NCI-H82 treated with DMSO at 0.1 percent for 48 hours (cell line): ENCODE data around the gene TNNI2.
A peak's percentile ranks its signal among the peaks of the same experiment; 100 is the strongest.
"Not testable (repeated sequence)": the region's sequence is repeated elsewhere in the genome, so short reads cannot be mapped to it uniquely, and the experiment has no call there.

Experiments used
- DNase-seq: peaks from one replicate; lab custom pipeline; 2025; ENCODE audit not compliant: unreplicated experiment; lab: John Stamatoyannopoulos, UW

Gene TNNI2

DNA sequence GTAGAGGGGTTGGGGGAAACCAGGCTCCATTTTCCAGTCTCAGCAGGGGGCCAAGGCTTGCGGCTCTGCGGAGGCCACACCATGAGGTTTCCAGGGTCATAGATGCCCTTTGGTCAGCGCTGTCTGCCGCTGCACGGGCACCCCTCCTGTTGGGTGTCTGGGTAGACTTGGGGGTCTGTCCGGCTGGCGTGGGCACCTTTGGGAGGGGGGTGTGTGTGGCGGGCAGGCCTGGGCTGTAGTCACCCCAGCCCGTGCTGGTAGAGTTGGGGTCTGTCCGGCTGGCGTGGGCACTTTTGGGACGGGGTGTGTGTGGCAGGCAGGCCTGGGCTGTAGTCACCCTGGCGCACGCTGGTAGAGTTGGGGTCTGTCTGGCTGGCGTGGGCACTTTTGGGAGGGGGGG, 32.8 kb downstream of the TNNI2 start:
- DNase-seq: no peak

DNA sequence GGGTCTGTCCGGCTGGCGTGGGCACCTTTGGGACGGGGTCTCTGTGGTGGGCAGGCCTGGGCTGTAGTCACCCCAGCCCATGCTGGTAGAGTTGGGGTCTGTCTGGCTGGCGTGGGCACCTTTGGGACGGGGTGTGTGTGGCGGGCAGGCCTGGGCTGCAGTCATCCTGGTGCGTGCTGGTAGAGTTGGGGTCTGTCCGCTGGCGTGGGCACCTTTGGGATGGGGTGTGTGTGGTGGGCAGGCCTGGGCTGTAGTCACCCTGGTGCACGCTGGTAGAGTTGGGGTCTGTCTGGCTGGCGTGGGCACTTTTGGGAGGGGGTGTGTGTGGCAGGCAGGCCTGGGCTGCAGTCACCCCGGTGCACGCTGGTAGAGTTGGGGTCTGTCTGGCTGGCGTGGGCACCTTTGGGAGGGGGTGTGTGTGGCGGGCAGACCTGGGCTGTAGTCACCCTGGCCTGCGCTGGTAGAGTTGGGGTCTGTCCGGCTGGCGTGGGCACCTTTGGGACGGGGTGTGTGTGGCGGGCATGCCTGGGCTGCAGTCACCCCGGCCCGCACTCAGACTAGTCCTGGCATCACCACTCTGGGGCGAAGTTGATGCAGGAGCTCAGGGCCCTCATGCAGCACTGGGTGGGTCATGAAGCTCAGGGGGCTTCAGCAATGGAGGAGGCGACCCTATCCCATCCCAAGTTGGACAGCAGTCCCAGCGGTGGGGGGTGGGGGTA, 33.6 kb downstream of the TNNI2 start:
- no peak for DNase-seq

DNA sequence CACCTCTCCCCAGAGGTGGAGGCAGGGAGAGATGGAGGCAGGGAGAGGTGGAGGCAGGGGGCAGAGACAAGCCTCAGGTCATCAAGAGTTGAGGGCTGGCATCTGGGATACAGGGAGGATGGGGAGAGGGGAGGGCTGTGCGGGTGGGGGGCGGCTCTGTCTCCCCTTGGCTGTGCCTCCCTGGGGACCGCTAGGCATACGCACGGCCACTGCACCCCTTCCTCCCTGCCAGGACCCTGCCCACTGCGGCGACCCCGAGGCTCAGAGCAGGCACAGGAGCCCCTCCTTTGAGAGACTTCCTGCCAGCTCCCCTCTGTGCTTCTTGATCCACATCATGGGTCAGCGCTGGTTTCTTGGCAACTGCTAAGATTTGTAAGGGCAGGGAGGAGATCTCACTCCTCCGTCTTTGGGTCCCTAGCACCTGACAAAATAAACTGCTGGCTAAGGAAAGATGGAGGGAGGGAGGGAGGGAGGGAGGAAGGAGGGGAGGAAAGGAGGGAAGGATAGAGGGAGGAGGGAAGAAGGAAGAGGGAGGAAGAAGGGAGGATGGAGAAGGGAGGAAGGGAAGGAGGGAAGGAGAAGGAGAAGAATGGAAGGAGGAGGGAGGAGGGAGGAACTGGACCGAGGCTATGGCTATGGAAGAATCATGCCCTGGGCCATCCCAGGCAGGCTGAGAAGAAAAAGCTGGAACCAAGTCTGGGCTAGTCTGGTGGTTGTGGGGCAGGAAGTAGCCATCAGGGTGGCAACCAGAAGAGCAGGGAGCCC, 34.4 kb downstream of the TNNI2 start:
- no peak for DNase-seq

GRCh38 chr11:1873813-1874150, 35.0 kb downstream of the TNNI2 start:
- not testable (repeated sequence) for DNase-seq

DNA sequence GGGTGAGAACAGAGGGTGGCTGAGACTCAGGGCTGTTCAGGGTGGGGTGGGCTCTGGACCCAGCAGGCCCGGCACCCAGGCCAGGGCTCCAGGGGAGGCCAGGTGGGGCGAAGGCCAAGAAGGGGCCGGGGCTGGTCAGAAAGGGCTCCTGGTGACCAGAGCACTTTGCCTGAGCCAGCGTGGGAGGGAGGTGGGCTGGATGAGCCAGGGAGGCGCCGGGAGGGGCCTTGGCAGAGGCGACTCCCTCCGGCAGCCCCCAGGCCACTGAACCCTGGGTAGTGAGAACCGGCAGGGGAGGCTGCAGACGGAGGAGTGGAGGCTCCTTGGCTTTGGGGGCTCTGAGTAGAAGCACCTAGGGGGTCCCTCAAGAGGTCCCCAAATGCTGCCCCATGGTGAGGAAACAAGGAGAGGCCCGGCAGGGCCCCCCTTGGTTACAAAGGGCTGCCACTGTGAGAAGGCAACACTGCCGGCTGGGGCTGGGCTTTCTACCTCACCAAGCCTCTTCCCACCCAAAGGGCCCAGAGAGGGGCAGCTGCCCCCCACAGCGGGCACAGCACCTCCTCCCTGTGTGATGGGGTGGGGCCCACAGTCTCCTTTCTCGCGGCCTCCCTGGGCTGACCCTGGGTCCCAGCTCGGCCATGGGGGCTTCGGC, 35.8 kb downstream of the TNNI2 start:
- DNase-seq: not testable (repeated sequence)

DNA sequence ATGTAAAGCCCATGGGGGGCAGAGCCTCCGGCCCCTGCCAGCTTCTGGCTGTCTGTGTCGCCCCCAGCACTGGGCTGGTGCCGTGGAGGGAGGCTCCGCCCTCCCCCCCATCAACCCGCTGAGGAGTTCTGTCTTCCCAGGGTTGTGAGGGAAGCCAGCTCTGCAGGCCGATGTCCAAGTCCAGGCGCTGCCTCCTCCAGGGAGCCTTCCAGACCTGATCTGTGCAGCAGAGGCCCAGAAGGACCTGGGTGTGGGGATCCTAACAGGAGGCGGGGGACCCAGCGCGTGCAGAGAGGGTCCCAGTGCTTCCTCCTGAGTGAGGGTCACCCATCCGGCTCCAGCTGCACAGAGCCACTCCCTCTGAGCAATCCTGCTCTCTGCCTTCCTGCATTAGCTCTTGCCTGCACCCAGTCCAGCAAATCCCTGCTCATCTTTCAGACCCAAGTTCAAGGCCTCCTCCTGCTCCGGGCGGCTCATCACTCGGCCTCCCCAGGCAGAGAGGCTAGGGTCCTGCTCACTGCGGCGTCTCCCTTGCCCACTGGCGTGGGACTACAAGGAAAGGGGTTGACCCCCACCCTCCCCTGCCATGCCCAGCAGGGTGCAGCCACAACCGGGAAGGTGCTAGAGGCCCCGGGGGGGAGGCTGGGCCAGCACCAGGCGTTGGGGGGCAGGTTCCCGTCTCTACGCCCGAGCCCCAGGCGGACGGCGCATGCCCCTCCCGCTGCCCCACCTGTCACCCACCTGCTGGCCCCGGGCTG, 36.5 kb downstream of the TNNI2 start:
- no peak for DNase-seq

GRCh38 chr11:1875851-1876301, 37.1 kb downstream of the TNNI2 start:
- DNase-seq: not testable (repeated sequence)

DNA sequence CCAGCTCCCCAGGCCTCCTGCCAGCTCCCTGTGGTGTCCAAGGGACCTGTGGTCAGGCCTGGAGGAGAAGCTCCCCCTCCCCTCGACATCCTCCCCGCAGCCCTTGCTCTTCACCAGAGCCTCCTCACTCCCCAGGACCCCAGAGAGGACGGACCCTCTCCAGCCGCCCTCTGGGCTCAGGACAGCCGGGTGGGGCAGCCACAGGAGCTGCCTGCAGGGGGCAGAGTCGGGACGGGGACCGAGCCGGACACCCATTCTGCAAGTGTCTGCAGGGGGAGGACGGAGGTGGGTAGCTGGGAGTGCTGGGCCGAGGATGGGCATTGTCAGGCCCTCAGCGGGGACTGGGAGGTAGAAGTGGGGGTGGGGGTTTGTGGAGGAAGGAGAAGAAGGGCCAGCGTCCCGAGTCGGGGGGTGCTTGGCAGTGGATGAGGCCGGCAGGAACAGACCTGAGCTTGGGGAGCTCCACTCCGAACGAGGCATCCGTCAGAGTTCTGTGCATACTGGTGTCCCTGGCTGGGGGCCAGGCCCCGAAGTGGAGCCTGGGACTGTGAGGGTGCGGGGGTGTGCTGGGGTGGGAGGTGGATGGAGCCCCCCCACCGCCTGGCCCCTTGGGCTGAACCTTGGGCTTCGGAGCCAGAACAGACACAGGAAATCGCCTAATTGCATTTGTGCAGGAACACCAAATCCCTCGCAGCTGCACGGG, 37.7 kb downstream of the TNNI2 start:
- no peak for DNase-seq

DNA sequence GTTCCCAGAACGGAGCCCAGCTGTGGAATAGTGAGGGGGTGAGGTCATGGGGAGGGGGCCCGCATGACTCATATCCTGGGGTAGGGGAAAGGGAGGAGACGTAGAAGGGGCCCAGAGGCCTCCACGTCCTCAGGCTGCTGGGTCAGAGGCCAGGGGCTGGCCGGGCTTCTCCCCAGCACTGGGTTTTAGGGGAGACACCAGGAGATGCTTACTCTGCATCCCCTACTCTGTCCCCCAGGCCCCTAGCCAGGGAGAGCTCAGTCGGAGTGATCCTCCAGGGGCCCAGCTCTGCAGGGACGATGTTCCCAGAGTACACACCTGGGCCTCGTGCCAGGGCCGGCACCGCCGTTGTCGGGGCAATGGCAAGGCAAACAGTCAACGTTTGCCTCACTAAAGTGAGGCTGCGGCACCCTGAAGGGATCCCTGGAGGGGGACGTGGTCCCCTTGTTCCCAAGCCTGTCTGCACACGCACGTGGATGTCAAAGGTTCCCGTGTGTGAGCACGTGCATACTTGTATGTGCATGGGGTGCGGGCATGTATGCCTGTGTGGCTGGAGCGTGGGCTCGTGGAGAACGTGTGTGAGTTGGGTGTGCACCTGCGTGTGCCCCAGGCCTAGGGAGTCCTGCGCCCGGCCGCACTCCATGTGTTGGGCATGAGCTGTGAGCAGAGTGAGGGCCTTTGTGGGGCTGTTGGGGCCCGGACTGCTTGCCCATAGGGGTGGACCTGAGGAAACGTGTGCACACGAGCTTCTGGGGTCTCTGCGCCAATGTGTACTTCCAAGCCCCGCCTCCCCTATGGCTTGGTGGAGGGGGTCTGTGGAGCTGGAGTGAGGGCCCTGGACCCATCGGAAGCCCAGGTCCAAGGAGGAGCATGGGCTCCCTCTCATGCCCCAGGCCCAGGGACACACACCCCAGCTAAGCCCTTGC, 38.7 kb downstream of the TNNI2 start:
- DNase-seq: no peak

DNA sequence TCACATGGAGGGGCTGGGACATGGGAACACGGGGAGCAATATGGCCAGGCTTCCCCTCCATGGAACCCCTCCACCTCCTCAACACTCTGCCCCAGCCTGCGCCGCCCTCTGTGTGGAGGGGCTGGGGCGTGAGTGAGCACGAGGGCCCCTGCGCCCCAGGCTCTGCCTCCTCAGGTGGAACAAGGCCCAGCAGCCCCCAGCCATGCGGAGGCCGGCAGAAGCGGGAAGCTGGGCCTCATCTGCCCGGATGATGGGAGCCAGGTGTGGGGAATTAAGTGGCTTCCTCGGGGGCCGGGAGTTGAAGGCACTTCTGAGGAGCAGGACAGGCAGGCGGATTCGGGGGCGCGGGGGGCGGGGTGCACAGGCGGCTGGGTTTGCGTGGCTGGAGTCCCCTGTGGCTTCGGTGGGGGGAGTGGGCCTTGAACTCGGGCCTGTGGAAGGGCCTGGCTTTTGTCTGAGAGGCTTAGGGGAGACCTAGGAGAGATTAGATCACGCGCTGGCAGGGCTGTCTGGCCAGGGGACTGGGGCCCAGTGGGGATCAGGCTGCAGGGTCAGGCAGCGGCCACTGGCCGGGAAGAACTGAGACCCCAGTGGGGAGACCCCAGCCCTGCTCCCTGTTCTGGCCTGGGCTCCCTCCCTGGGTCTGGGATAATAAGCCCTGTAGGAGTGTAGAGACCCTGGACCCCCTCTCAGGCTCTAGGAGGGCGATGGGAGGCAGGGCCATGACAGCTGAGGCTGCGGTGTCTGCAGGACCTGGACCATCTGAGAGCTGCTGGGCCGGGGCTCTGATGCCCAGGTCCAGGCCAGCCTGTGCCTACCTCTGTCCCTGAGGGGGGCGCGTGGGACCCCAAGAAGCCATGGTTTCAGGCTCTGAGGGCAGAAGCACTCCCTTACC, 39.6 kb downstream of the TNNI2 start:
- no peak for DNase-seq

- DNase-seq: no peak
These were observed 40.7 kb downstream of the TNNI2 start for GRCh38 chr11:1879342-1879940.

- DNase-seq: no peak
These were observed 41.4 kb downstream of the TNNI2 start for GRCh38 chr11:1879941-1880720.

DNA sequence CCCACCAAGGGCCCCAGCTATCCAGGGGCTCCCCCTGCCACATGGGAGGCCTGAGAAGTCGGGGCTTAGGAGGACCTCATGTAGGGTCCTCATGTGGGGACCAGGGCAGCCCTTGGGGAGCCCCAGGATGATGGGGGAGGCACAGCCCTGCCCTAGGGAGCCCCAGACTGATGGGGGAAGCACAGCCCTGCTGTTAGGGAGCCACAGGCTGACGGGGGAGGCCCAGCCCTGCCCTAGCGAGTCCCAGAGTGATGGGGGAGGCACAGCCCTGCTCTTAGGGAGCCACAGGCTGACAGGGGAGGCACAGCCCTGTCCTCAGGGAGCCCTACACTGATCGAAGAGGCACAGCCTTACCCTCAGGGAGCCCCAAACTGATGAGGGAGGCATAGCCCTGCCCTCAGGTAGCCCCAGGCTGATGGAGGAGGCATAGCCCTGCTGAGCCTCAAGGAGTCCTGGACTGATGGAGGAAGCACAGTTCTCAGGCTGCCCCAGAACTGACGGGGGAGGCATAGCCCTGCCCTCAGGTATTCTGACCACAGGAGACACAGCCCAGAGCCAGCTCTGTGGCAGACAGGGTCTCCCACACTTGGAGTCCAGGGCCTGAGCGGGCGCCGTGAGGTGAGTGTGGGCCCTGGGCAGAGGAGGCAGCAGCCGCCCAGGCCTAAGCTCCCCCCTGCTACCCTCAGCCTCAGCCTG, 42.1 kb downstream of the TNNI2 start:
- DNase-seq: no peak

- no peak for DNase-seq
These were observed 42.9 kb downstream of the TNNI2 start for GRCh38 chr11:1881442-1882264.

DNA sequence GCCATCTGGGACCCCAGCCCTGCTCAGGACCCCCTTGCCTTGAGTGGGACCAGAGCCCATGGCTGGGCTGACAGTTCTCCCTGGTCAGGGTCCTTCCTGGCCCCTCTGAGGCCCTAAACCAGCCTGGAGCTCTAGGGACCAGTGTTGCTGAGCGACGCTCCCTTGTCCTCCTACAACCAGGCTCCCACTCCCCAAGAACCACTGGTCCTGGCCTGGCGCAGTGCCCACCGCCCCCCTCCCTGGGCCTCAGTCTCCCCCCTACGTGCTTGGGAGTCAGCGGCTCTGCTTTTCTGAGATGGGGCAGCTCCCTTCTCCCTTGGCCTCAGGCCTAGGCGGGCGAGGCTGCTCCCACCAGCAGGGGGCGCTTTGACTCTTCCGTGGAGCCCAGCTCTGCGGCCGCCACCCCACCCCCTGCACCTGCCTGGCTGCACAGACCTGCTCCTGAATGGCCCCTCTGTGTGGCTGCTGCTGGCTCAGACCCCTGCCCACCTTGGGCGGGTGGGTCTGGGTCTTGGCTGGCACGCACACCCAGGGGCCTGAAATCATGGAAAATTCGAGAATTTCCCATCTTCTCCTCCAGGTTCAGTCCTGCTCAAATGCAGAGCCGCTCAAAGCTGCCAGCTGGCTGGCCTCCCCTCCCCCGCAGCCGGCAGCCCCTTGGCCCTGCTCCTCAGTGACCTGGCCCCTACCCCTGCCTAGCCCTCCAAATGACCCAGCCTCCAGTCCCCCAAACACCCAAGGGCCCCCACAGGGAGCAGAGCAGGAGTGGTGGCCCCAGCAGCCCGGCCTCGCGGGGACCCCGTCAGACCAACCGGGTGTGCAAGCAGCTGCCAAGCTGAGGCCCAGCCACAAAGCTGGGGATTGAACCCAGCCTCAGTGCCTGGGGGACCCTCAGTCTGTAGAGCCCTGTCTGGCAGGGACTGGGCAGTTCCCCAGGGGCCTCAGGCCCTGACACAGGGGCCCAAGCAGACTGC, 43.8 kb downstream of the TNNI2 start:
- peak; percentile 7 for DNase-seq
